GM06990 (cell line): ENCODE data around the gene TMEM14A.
"Not testable (repeated sequence)": the region's sequence is repeated elsewhere in the genome, so short reads cannot be mapped to it uniquely, and the experiment has no call there.

Experiments
- DNase-seq: peaks from one replicate; pipeline ENCODE4 v3.0.0-alpha.2; 2011; ENCODE audit not compliant: insufficient read length; ENCODE audit errors: extremely low read depth
- H3K27me3 ChIP-seq: replicated peaks from 2 replicates; pipeline ENCODE4 v1.6.0; 2011; ENCODE audit warnings: low read length; ENCODE audit not compliant: control insufficient read depth, insufficient read depth
- H3K36me3 ChIP-seq: 2 replicates; pipeline ENCODE4 v1.5.1; 2011; ENCODE audit warnings: low read length; ENCODE audit not compliant: control insufficient read depth, insufficient read depth
- H3K4me3 ChIP-seq: replicated peaks from 2 replicates; pipeline ENCODE4 v1.5.1; 2011; ENCODE audit warnings: low read depth, mild to moderate bottlenecking, control low read depth, low read length
- CTCF ChIP-seq: IDR thresholded peaks from 2 replicates; pipeline ENCODE4 v1.5.1; 2011; ENCODE audit warnings: low read length, control low read depth, mild to moderate bottlenecking, inconsistent platforms; ENCODE audit not compliant: insufficient read depth, poor library complexity, severe bottlenecking

Gene TMEM14A

GRCh38 chr6:52696418-52696817, 25.5 kb downstream of the TMEM14A start:
- no peaks in the 10 kb centered on the region for H3K36me3 ChIP-seq
- DNase-seq: no peak
- no peaks in the 10 kb centered on the region; the same call in none of the 2 replicates for H3K27me3 ChIP-seq
- H3K4me3 ChIP-seq: no peak overlapping the region
- no peak for TF ChIP-seq CTCF

- Histone ChIP-seq H3K27me3 (no peaks in the 10 kb centered on the region; the same call in none of the 2 replicates), H3K36me3 (no peaks in the 10 kb centered on the region), H3K4me3 (no peak overlapping the region)
- DNase-seq: no peak
- no peak for TF ChIP-seq CTCF
Measured at GRCh38 chr6:52697903-52698302, 27.0 kb downstream of the TMEM14A start.

GRCh38 chr6:52704060-52704459, 33.1 kb downstream of the TMEM14A start:
- no peaks in the 10 kb centered on the region; the same call in none of the 2 replicates for H3K27me3 ChIP-seq
- TF ChIP-seq CTCF: no peak
- H3K4me3 ChIP-seq: no peak overlapping the region
- no peaks in the 10 kb centered on the region for H3K36me3 ChIP-seq
- DNase-seq: no peak

GRCh38 chr6:52704781-52705502, 34.0 kb downstream of the TMEM14A start:
- H3K4me3 ChIP-seq, H3K27me3 ChIP-seq, H3K36me3 ChIP-seq, DNase-seq: not testable (repeated sequence)

- DNase-seq: no peak
- Histone ChIP-seq H3K4me3 (no peak overlapping the region), H3K27me3 (no peaks in the 10 kb centered on the region), H3K36me3 (no peaks in the 10 kb centered on the region)
- no peak for TF ChIP-seq CTCF
Measured at GRCh38 chr6:52706001-52706400, 35.1 kb downstream of the TMEM14A start.

GRCh38 chr6:52707963-52708680, 37.2 kb downstream of the TMEM14A start:
- TF ChIP-seq CTCF: no peak
- Histone ChIP-seq H3K27me3 (no peaks in the 10 kb centered on the region), H3K4me3 (no peak overlapping the region), H3K36me3 (no peaks in the 10 kb centered on the region)
- DNase-seq: no peak
